H9 (cell line): Measurements from ENCODE around the gene NPAS3. TPM values are rescaled to one million over a fixed set of nuclear protein-coding genes. Genes with fewer than 3 reads are reported as not detected.

Experiments
- DNase-seq: peaks from one replicate; pipeline ENCODE4 v3.0.0-alpha.2; 2017
- H2AFZ ChIP-seq: one replicate; pipeline ENCODE4 v1.6.1; 2013; ENCODE audit warnings: mild to moderate bottlenecking, low read length, control low read depth, moderate library complexity
- H2AK5ac ChIP-seq: 2 replicates; pipeline ENCODE4 v1.6.1; 2013; ENCODE audit warnings: low read length, control low read depth, mixed read lengths; ENCODE audit not compliant: insufficient read length
- H2BK120ac ChIP-seq: one replicate; pipeline ENCODE4 v1.6.1; 2013; ENCODE audit warnings: low read depth, mild to moderate bottlenecking, low read length, control low read depth, inconsistent platforms; ENCODE audit not compliant: poor library complexity, severe bottlenecking
- H2BK12ac ChIP-seq: 2 replicates; pipeline ENCODE4 v1.6.1; 2013; ENCODE audit warnings: low read length, control low read depth, mixed read lengths, low read depth; ENCODE audit not compliant: insufficient read length
- H2BK15ac ChIP-seq: 2 replicates; pipeline ENCODE4 v1.6.1; 2013; ENCODE audit warnings: low read depth, low read length, control low read depth
- H2BK20ac ChIP-seq: one replicate; pipeline ENCODE4 v1.6.1; 2013; ENCODE audit warnings: low read depth, mild to moderate bottlenecking, low read length, control low read depth, inconsistent platforms; ENCODE audit not compliant: poor library complexity, severe bottlenecking
- H2BK5ac ChIP-seq: 2 replicates; pipeline ENCODE4 v1.6.1; 2013; ENCODE audit warnings: low read length, control low read depth, mixed read lengths; ENCODE audit not compliant: insufficient read length
- H3K14ac ChIP-seq: 2 replicates; pipeline ENCODE4 v1.6.1; 2013; ENCODE audit warnings: low read length, control low read depth; ENCODE audit not compliant: insufficient read depth
- H3K18ac ChIP-seq: 2 replicates; pipeline ENCODE4 v1.6.1; 2013; ENCODE audit warnings: low read depth, mild to moderate bottlenecking, mixed read lengths, low read length, control low read depth; ENCODE audit not compliant: insufficient read length
- H3K23ac ChIP-seq: 2 replicates; pipeline ENCODE4 v1.6.1; 2013; ENCODE audit warnings: low read length, control low read depth, mixed read lengths, low read depth; ENCODE audit not compliant: insufficient read length
- H3K23me2 ChIP-seq: 2 replicates; pipeline ENCODE4 v1.6.1; 2013; ENCODE audit warnings: low read depth, mild to moderate bottlenecking, mixed read lengths, low read length, control low read depth; ENCODE audit not compliant: insufficient read length, poor library complexity, severe bottlenecking
- H3K27ac ChIP-seq: 2 replicates; pipeline ENCODE4 v1.5.1; 2013; ENCODE audit warnings: low read length, control low read depth, mixed read lengths, low read depth; ENCODE audit not compliant: insufficient read length
- H3K27me3 ChIP-seq: 2 replicates; pipeline ENCODE4 v1.6.1; 2013; ENCODE audit warnings: low read length, control low read depth, inconsistent platforms; ENCODE audit not compliant: insufficient read depth
- H3K4ac ChIP-seq: 2 replicates; pipeline ENCODE4 v1.6.1; 2013; ENCODE audit warnings: low read depth, mild to moderate bottlenecking, control low read depth, inconsistent platforms, low read length, moderate library complexity
- H3K4me1 ChIP-seq: 2 replicates; pipeline ENCODE4 v1.6.1; 2013; ENCODE audit warnings: low read length, control low read depth, inconsistent platforms; ENCODE audit not compliant: insufficient read depth
- H3K4me2 ChIP-seq: 2 replicates; pipeline ENCODE4 v1.6.1; 2013; ENCODE audit warnings: low read length, control low read depth, mixed read lengths; ENCODE audit not compliant: insufficient read length, insufficient read depth
- H3K56ac ChIP-seq: 2 replicates; pipeline ENCODE4 v1.6.1; 2013; ENCODE audit warnings: low read depth, mild to moderate bottlenecking, mixed read lengths, low read length, control low read depth; ENCODE audit not compliant: insufficient read length
- H3K79me1 ChIP-seq: 2 replicates; pipeline ENCODE4 v1.6.1; 2013; ENCODE audit warnings: low read depth, mild to moderate bottlenecking, moderate library complexity, low read length, control low read depth, inconsistent platforms; ENCODE audit not compliant: insufficient read depth, poor library complexity, severe bottlenecking
- H3K79me2 ChIP-seq: 2 replicates; pipeline ENCODE4 v1.6.1; 2013; ENCODE audit warnings: low read length, control low read depth, inconsistent platforms; ENCODE audit not compliant: insufficient read depth
- H3K9ac ChIP-seq: 2 replicates; pipeline ENCODE4 v1.6.1; 2013; ENCODE audit warnings: low read length, control low read depth, mixed read lengths; ENCODE audit not compliant: insufficient read length; ENCODE audit errors: extremely low read depth
- H3K9me3 ChIP-seq: one replicate; pipeline ENCODE4 v1.6.1; 2013; ENCODE audit warnings: low read depth, low read length, inconsistent platforms; ENCODE audit not compliant: control insufficient read depth
- H3T11ph ChIP-seq: one replicate; pipeline ENCODE4 v1.6.1; 2013; ENCODE audit warnings: mild to moderate bottlenecking, low read length, control low read depth, inconsistent platforms
- H4K20me1 ChIP-seq: one replicate; pipeline ENCODE4 v1.6.1; 2013; ENCODE audit not compliant: control insufficient read depth, insufficient read length, insufficient read depth
- H4K5ac ChIP-seq: 2 replicates; pipeline ENCODE4 v1.6.1; 2013; ENCODE audit warnings: low read depth, mild to moderate bottlenecking, mixed read lengths, low read length, control low read depth; ENCODE audit not compliant: insufficient read length
- H4K8ac ChIP-seq: replicated peaks from 2 replicates; pipeline ENCODE4 v1.6.1; 2013; ENCODE audit warnings: low read length, control low read depth, mixed read lengths, low read depth; ENCODE audit not compliant: insufficient read length
- H4K91ac ChIP-seq: 2 replicates; pipeline ENCODE4 v1.6.1; 2013; ENCODE audit warnings: low read depth, mild to moderate bottlenecking, moderate library complexity, mixed read lengths, low read length, control low read depth; ENCODE audit not compliant: insufficient read length
- H3K27ac Mint-ChIP-seq, 3 experiments: 2 replicates in 2 of 3; 3 replicates in 1 of 3; pipeline ENCODE4 v1.8.0; 2020 to 2021; ENCODE audit warnings: mixed read lengths in 3 of 3, mild to moderate bottlenecking in 1 of 3, moderate library complexity in 1 of 3
- H3K27me3 Mint-ChIP-seq: 2 replicates; pipeline ENCODE4 v1.8.0; 2021; ENCODE audit warnings: low read depth, mild to moderate bottlenecking, moderate library complexity, mixed read lengths
- H3K36me3 Mint-ChIP-seq, 3 experiments: 2 replicates in 2 of 3; 3 replicates in 1 of 3; pipeline ENCODE4 v1.8.0; 2020 to 2021; ENCODE audit warnings: low read depth in 3 of 3, mixed read lengths in 3 of 3; ENCODE audit not compliant: insufficient read depth in 1 of 3
- H3K4me1 Mint-ChIP-seq, 2 experiments: 2 replicates each; pipeline ENCODE4 v1.8.0; 2020; ENCODE audit warnings: mixed read lengths in 2 of 2
- H3K4me3 Mint-ChIP-seq, 2 experiments: 2 replicates in 1 of 2; 3 replicates in 1 of 2; pipeline ENCODE4 v1.8.0; 2020 to 2021; ENCODE audit warnings: mild to moderate bottlenecking in 2 of 2, mixed read lengths in 2 of 2, moderate library complexity in 1 of 2
- H3K9me3 Mint-ChIP-seq, 2 experiments: 2 replicates in 1 of 2; 3 replicates in 1 of 2; pipeline ENCODE4 v1.8.0; 2020; ENCODE audit warnings: mild to moderate bottlenecking in 2 of 2, mixed read lengths in 2 of 2, moderate library complexity in 1 of 2
- CTCF ChIP-seq: fragments of 200-600 bp; sonication (generic); conservative IDR thresholded peaks from 3 replicates; pipeline ENCODE4 v1.8.0; 2021; ENCODE audit warnings: antibody characterized with exemption, mild to moderate bottlenecking
- WGBS: extraction: QIAGEN DNeasy Blood & Tissue Kit; methylation state at CpG from one replicate; pipeline ENCODE4 v1.1.7; 2013; ENCODE audit warnings: missing lambda C conversion rate, low lambda C conversion rate, mixed read lengths; ENCODE audit not compliant: insufficient read length; ENCODE audit errors: extremely low coverage; 5-methylcytosine and 5-hydroxymethylcytosine counted together
- total RNA-seq: library from RNA; stranded (reverse); gene quantifications from 2 replicates; pipeline ENCODE4 v1.2.1, GENCODE V29; 2021

NPAS3 gene
- total RNA-seq, 1 experiment from 2014 or later: 0.17 TPM

- Histone ChIP-seq H2BK120ac (no peak overlapping the region), H2BK20ac (no peak overlapping the region), H3K14ac (no peak overlapping the region), H2BK5ac (no peak overlapping the region), H3K9me3 (no peaks in the 10 kb centered on the region), H2BK15ac (no peak overlapping the region), H4K8ac (no peak overlapping the region), H3T11ph (no peak overlapping the region), H3K27ac (no peak overlapping the region), H2BK12ac (no peak overlapping the region), H3K79me2 (no peaks in the 10 kb centered on the region), H3K79me1 (no peaks in the 10 kb centered on the region), H3K23me2 (no peaks in the 10 kb centered on the region), H3K23ac (no peak overlapping the region), H3K4ac (no peak overlapping the region), H2AFZ (no peak overlapping the region), H3K4me2 (no peak overlapping the region), H4K5ac (no peak overlapping the region), H4K91ac (no peak overlapping the region), H3K27me3 (no peaks in the 10 kb centered on the region), H3K4me1 (peaks cover 2% of the 10 kb centered on the region; the same call in 1 of the 2 replicates), H4K20me1 (no peaks in the 10 kb centered on the region), H3K56ac (no peak overlapping the region), H3K9ac (no peak overlapping the region), H3K18ac (no peak overlapping the region), H2AK5ac (no peak overlapping the region)
- no peaks in the 10 kb centered on the region for H3K9me3 Mint-ChIP-seq
- H3K4me3 Mint-ChIP-seq: no peak overlapping the region
- TF ChIP-seq CTCF: no peak
- no peaks in the 10 kb centered on the region for H3K36me3 Mint-ChIP-seq
- no peaks in the 10 kb centered on the region for H3K27me3 Mint-ChIP-seq
- H3K27ac Mint-ChIP-seq: no peak overlapping the region
- peaks cover 23 to 25% of the 10 kb centered on the region in 2 experiments for H3K4me1 Mint-ChIP-seq
- DNase-seq: no peak
- WGBS: no CpG with 5 or more reads among the region's 9 CpGs
Measured at GRCh38 chr14:33566082-33566481, 627.4 kb downstream of the NPAS3 start.
